HG03135 (cell line): Measurements from ENCODE around the gene SLC38A11.

Source experiments
- ATAC-seq: cut with Tn5 transposase; IDR thresholded peaks from one replicate; pipeline ENCODE4 v1.9.1; 2021; ENCODE audit warnings: mild to moderate bottlenecking, moderate library complexity; ENCODE audit not compliant: unreplicated experiment

The SLC38A11 gene

GRCh38 chr2:164847291-164847690 lies 108.0 kb downstream of the SLC38A11 start:
- no peak for ATAC-seq

- ATAC-seq, result no peak
Observed at GRCh38 chr2:164846276-164846675, 109.0 kb downstream of the SLC38A11 start.
